H1 (cell line): ENCODE measurements around the gene KRT75. TPM values are rescaled to one million over a fixed set of nuclear protein-coding genes. Genes with fewer than 3 reads are reported as not detected.

Experiments used
- ATF3 ChIP-seq: IDR thresholded peaks from 2 replicates; pipeline ENCODE4 v1.6.1; 2011; ENCODE audit warnings: low read depth, mild to moderate bottlenecking, low read length; ENCODE audit not compliant: insufficient read depth
- CHD7 ChIP-seq: fragments of 300-600 bp; sonication (generic); IDR thresholded peaks from 2 replicates; pipeline ENCODE4 v1.7.1; 2012; ENCODE audit warnings: low read length, moderate library complexity, mild to moderate bottlenecking, inconsistent platforms; ENCODE audit not compliant: insufficient replicate concordance
- CTBP2 ChIP-seq: IDR thresholded peaks from 2 replicates; pipeline ENCODE4 v1.7.0; 2011; ENCODE audit warnings: borderline replicate concordance, mild to moderate bottlenecking, moderate library complexity, mixed read lengths, low read length; ENCODE audit not compliant: insufficient read depth, insufficient read length
- E2F6 ChIP-seq: IDR thresholded peaks from 2 replicates; pipeline ENCODE4 v1.6.1; 2012; ENCODE audit warnings: inconsistent platforms
- GABPA ChIP-seq: IDR thresholded peaks from 2 replicates; pipeline ENCODE4 v1.6.1; 2011; ENCODE audit warnings: mild to moderate bottlenecking, low read length, moderate library complexity, borderline replicate concordance; ENCODE audit not compliant: insufficient read depth
- TAF7 ChIP-seq: optimal IDR thresholded peaks from 2 replicates; pipeline ENCODE3; 2011; ENCODE audit warnings: low read depth, mild to moderate bottlenecking, inconsistent platforms, low read length, moderate library complexity, borderline replicate concordance
- polyA plus RNA-seq, 7 experiments: library from polyadenylated mRNA; depleted of rRNA in 3 of 7; stranded (reverse) in 5 of 7; unstranded in 2 of 7; fragments of >200 nt in 5 of 7; fragments of 200-250 nt in 2 of 7; gene quantifications; 1 replicate in 5 of 7; 2 replicates in 1 of 7; 4 replicates in 1 of 7; pipeline versions ENCODE4 v1.2.1 to v1.2.3, GENCODE V29; 2011 to 2013; ENCODE audit warnings: missing spikeins in 2 of 7, mixed read lengths in 2 of 7
- total RNA-seq: library from RNA; stranded (reverse); fragmentation: NEBNext Ultra II Directional; extraction: Animal tissue kit (Norgen Biotek cat#: 25700); gene quantifications from 2 replicates; pipeline ENCODE4 v1.2.1, GENCODE V29; 2021

Gene KRT75
- total and polyA plus RNA-seq, 2 of the 8 experiments (the other 6 are each of a cell fraction or from before 2014, with no cell fraction given) = not detected

- TF ChIP-seq CHD7 (no peak), ATF3 (no peak), GABPA (no peak), CTBP2 (no peak), E2F6 (no peak), TAF7 (no peak)
Observed at GRCh38 chr12:52427083-52427482, 7.1 kb downstream of the KRT75 start (continued).
